Thymus (tissue), 11 donors: ENCODE measurements around the gene CERS2. TPM values are rescaled to one million over a fixed set of nuclear protein-coding genes. Genes with fewer than 3 reads are reported as not detected.

Experiments used
- DNase-seq, 9 donors: peaks; one replicate each; pipeline ENCODE4 v3.0.0-alpha.2; 2013; ENCODE audit warnings: low spot score in 9 of 9, low read depth in 6 of 9, missing footprints in 1 of 9
- H3K27ac ChIP-seq, 2 donors: one replicate each; pipeline ENCODE4 v1.5.1; 2013; ENCODE audit warnings: control low read depth in 1 of 2, low read depth in 1 of 2, low read length in 1 of 2, mild to moderate bottlenecking in 1 of 2, moderate library complexity in 1 of 2
- H3K27me3 ChIP-seq, 2 donors: one replicate each; pipeline ENCODE4 v1.5.1; 2013; ENCODE audit warnings: low read length in 1 of 2; ENCODE audit not compliant: control insufficient read depth in 2 of 2, insufficient read depth in 1 of 2
- H3K36me3 ChIP-seq, 2 donors: one replicate each; pipeline ENCODE4 v1.5.1; 2013; ENCODE audit warnings: low read length in 1 of 2, mild to moderate bottlenecking in 1 of 2, moderate library complexity in 1 of 2; ENCODE audit not compliant: control insufficient read depth in 2 of 2, insufficient read depth in 2 of 2
- H3K4me1 ChIP-seq, 2 donors: one replicate each; pipeline ENCODE4 v1.5.1; 2013; ENCODE audit warnings: low read length in 2 of 2; ENCODE audit not compliant: control insufficient read depth in 2 of 2, insufficient read depth in 2 of 2
- H3K4me3 ChIP-seq, 2 donors: one replicate each; pipeline ENCODE4 v1.5.1; 2013; ENCODE audit warnings: low read length in 2 of 2, control low read depth in 1 of 2, mild to moderate bottlenecking in 1 of 2
- H3K9me3 ChIP-seq, 2 donors: one replicate each; pipeline ENCODE4 v1.5.1; 2013; ENCODE audit warnings: low read length in 1 of 2, mild to moderate bottlenecking in 1 of 2; ENCODE audit not compliant: control insufficient read depth in 2 of 2, insufficient read depth in 1 of 2
- WGBS: extraction: QIAGEN DNeasy Blood & Tissue Kit; methylation state at CpG from one replicate; pipeline ENCODE4 v1.1.7; 2013; 5-methylcytosine and 5-hydroxymethylcytosine counted together
- polyA plus RNA-seq: library from polyadenylated mRNA; stranded (reverse); fragments of 200-250 nt; gene quantifications from one replicate; pipeline ENCODE4 v1.2.3, GENCODE V29; 2013
- total RNA-seq: library from RNA; stranded (reverse); fragments of 120-200 nt; gene quantifications from one replicate; pipeline ENCODE4 v1.2.4, GENCODE V29; 2013
- donor health status: healthy.

The CERS2 gene
- total and polyA plus RNA-seq, 2 donors, result 55.6 to 76.3 TPM

- 85% methylated on average over 4 of the region's 4 CpGs for WGBS
- Histone ChIP-seq H3K4me1 (peaks cover 0 to 4% of the 10 kb centered on the region in 2 donors), H3K4me3 (no peak overlapping the region), H3K9me3 (no peaks in the 10 kb centered on the region), H3K36me3 (peaks cover 0 to 3% of the 10 kb centered on the region in 2 donors), H3K27ac (no peak overlapping the region), H3K27me3 (no peaks in the 10 kb centered on the region)
- no peak for DNase-seq
These were observed 18.0 kb upstream of the CERS2 start for GRCh38 chr1:150992626-150993025.

GRCh38 chr1:150987924-150988323 is 13.3 kb upstream of the CERS2 start:
- no peaks in the 10 kb centered on the region for H3K9me3 ChIP-seq
- WGBS, result 95% methylated on average over 7 of the region's 7 CpGs
- no peak overlapping the region for H3K27ac ChIP-seq
- H3K27me3 ChIP-seq, result no peaks in the 10 kb centered on the region
- H3K4me1 ChIP-seq, result no peaks in the 10 kb centered on the region
- no peak for DNase-seq
- no peak overlapping the region for H3K4me3 ChIP-seq
- no peaks in the 10 kb centered on the region for H3K36me3 ChIP-seq

- no peaks in the 10 kb centered on the region for H3K27me3 ChIP-seq
- no peaks in the 10 kb centered on the region for H3K9me3 ChIP-seq
- WGBS, result 99% methylated on average over 2 of the region's 2 CpGs
- H3K36me3 ChIP-seq, result no peaks in the 10 kb centered on the region
- no peak overlapping the region for H3K27ac ChIP-seq
- peaks cover 9 to 20% of the 10 kb centered on the region in 2 donors for H3K4me1 ChIP-seq
- H3K4me3 ChIP-seq, result no peak overlapping the region
- DNase-seq, result no peak
These were observed 10.7 kb upstream of the CERS2 start for GRCh38 chr1:150985179-150985825.

DNA sequence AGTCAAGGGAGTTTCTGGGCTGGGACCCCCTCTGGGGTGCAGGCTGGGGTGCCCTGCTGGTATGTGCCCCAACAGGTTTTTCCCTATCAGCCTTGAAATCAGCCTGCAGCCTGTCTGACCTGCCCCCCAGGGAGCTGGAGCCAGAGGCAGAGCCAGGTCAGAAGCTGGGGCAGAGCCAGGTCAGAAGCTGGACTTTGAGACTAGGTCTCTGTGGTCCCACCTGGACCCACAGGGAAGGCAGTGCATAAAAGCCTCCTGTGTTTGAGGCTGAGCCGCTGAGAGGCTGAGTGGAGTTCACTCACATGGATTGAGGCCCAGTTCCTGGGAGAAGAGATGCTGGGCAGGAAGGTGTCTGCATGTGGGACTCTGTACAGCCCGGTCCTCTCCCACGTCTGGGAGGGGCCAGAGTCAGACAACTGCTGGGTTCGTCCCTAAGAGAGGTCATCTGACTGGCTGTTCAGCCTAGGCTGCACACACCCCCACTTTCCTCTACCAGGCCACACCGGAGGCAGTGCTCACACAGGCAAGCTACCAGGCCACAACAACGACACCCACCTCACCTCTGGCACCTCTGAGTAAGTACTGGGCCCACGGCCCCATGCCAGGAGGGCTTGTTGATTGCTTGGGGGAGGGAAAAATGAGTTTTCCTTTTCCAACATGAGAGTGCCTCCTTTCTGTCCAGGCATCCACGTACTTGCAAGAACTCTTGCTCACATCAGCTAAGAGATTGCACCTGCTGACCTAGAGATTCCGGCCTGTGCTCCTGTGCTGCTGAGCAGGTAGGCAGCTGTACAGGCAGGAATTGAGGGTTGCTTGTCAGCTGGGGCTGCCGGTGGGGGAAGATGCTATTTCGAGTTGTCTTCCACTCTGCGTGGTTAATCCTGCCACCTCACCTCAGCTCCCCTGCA is 7.4 kb upstream of the CERS2 start, which contains the start of gene ANXA9:
TSS of gene ANXA9 (plus strand) at position 488 of the 908 bp plus-strand sequence. CDS start 814 bp downstream, outside the sequence.
- WGBS, result 89% methylated on average over 12 of the region's 12 CpGs
- Histone ChIP-seq H3K36me3 (no peaks in the 10 kb centered on the region), H3K4me3 (no peak within 1 kb of the TSS), H3K9me3 (no peaks in the 10 kb centered on the region), H3K4me1 (peaks cover 21 to 41% of the 10 kb centered on the region in 2 donors), H3K27ac (peak within 1 kb of the TSS; percentile 31 to 49), H3K27me3 (no peaks in the 10 kb centered on the region)
- no peak for DNase-seq

GRCh38 chr1:150981177-150981804 is 6.7 kb upstream of the CERS2 start:
- Histone ChIP-seq H3K27me3 (no peaks in the 10 kb centered on the region), H3K9me3 (no peaks in the 10 kb centered on the region), H3K36me3 (no peaks in the 10 kb centered on the region), H3K4me3 (no peak overlapping the region), H3K4me1 (peaks cover 23 to 48% of the 10 kb centered on the region in 2 donors), H3K27ac (peak overlapping the region; percentile 31 to 49)
- WGBS, result 59% methylated on average over 6 of the region's 6 CpGs
- DNase-seq, result peak in 7 of 9 donors; percentile 50 to 86 (median 70)

DNA sequence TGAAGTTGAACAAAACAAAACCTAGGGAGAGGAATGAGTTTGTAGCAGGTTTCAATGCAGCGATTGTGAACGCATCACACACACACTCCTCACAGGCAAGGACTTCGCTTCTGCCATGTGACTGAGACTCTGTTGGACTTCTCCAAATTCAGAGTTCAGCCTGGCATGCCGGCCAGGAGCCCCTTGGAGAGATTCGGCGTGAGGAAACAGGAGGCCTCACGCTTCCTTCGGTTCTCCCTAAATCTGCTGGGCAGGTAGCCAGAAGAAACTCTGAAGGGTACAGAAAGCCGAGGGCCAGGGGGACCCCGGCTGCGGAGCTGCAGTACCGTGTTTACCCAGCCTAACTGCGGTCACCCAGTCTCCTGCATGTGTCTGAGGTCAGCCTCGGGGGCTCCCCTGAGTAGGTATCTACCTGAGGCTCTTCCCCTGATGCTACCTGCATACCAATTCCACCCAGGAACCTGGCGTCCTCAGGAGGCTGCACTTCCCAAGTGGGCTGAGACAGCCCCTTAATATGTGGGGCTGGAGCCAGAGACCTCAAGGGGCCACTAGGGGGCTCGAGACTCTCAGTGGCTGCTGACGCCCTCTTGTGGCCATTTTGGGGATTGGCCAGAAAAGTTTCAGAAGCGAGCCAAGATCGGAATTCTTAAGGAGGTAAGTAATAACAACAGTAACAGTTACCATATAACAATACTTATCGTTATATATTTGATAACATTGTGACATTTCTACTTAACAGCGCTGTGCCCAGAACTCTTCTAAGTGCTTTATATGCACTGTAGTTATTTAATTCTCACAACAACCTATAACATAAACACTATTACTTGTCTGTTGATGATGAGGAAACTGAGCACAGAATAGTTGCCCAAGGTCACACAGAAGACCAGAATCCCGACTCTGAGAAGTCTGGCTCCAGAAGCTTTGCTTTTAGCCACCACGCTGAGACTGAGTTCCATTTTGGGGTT is 4.7 kb upstream of the CERS2 start:
- Histone ChIP-seq H3K27ac (peak overlapping the region; percentile 47 to 61), H3K27me3 (peaks cover 0 to 2% of the 10 kb centered on the region in 2 donors), H3K4me1 (peaks cover 23 to 54% of the 10 kb centered on the region in 2 donors), H3K4me3 (peak overlapping the region; percentile 17 to 41), H3K36me3 (no peaks in the 10 kb centered on the region), H3K9me3 (no peaks in the 10 kb centered on the region)
- DNase-seq, result peak; percentile 65 to 96 (median 87)
- 13% methylated on average over 23 of the region's 23 CpGs for WGBS

DNA sequence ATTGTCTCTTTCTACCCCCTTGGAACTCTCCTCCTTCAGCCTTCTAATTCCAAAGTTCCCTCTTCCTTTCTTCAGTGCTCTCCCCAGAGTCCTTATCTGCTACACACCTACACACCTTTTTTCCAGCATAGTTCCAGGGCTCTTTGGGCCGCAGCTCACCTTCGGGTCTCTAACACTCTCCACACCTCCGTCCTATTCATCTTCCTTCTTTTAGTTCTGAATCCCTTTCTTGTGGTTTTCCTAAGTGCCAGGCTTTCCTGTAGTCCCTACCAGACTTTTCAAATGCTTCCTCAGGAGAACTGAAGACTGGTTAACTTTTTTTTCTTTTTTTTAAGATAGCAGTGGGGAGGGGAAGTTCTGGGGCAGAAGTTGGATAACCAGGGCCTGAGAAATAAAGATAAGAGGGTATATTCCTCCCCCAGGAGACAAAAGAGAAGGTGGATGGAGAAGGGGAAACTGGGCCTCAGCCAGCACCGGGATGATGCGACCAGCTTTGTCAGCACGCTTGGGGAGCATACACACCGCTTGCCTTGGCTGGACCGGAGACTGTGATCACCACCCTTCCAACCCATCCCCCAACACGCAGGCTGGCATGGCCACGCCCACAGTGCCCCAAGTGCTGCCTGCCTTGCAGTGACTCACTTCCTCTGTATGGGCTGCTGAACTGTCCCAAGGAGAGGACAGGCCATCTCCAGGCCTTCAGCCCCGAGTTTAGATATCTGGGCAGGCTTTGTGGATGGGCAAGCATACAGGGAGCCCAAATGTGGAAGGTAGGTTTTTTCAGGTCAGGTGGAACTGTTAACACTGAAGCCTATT is 2.5 kb upstream of the CERS2 start:
- peak in 6 of 9 donors; percentile 45 to 83 (median 68) for DNase-seq
- H3K4me3 ChIP-seq, result no peak overlapping the region

More for the DNA sequence above, 2.5 kb upstream of the CERS2 start:
- WGBS, result 13% methylated on average over 11 of the region's 11 CpGs
- H3K36me3 ChIP-seq, result no peaks in the 10 kb centered on the region
- H3K27ac ChIP-seq, result peak overlapping the region in 1 of 2 donors; percentile 38
- H3K9me3 ChIP-seq, result no peaks in the 10 kb centered on the region
- peaks cover 36 to 66% of the 10 kb centered on the region in 2 donors for H3K4me1 ChIP-seq
- H3K27me3 ChIP-seq, result peaks cover 0 to 2% of the 10 kb centered on the region in 2 donors
